Suppressor macrophage (primary cell): ENCODE results near the gene ZSCAN12.

Experiments used
- DNase-seq, 4 experiments: peaks; one replicate each; pipeline ENCODE4 v3.0.0-alpha.2; 2020 to 2022

The ZSCAN12 gene

DNA sequence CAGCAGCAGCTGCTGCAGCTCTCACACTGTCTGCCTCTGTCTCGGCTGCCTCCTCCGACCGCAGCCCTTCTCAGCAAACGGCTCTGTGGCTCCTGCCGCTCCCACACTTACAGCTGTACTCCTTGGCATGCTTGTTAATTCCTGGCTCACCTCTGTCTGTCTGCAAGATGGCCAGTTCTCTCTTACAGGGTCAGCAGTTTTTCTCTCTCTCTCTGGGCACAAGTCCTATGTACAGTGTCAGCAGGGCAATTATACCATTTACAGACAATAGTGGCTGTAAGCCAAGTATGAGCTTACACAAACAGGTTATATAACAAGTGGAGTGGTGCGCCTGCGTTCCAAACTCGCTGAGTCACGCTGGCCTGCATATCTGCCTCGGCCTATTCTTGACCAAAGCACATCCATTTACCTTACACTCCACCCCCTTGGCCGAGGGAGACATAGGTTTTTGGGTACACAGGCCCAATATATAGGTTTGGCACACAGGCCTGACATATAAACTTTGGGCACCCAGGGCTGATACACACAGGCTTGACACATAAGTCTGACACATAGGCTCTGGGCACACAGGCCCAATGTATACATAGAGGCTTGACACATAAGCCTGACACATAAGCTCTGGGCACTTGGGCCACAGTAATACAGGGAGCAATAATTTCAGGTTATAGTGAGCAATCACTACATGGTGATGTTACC is 45.4 kb downstream of the ZSCAN12 start:
- peak in 1 of 4 experiments; percentile 4 for DNase-seq

DNA sequence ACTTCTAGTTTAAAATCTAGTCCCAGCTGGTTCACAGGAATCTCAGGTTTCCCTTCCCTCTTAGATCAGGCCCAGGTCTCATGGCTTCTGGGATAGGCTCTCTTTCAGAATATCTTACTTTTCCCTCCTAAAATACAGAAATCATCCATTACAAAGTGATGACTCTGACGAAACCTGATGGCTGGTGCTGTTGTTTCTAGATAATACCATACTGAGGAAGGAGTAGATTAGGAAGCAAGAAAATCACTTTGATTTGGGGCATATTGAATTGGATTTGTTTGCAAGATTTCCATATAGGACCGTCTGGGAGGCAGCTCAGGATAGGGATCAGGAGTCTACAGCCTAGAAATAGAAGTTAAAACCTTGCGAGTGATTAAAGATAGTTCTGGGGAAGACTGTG is 46.2 kb downstream of the ZSCAN12 start:
- no peak for DNase-seq

- DNase-seq, result no peak
Measured at GRCh38 chr6:28351493-28351925, 48.0 kb downstream of the ZSCAN12 start.

- no peak for DNase-seq
Measured at GRCh38 chr6:28351087-28351486, 48.5 kb downstream of the ZSCAN12 start.

DNA sequence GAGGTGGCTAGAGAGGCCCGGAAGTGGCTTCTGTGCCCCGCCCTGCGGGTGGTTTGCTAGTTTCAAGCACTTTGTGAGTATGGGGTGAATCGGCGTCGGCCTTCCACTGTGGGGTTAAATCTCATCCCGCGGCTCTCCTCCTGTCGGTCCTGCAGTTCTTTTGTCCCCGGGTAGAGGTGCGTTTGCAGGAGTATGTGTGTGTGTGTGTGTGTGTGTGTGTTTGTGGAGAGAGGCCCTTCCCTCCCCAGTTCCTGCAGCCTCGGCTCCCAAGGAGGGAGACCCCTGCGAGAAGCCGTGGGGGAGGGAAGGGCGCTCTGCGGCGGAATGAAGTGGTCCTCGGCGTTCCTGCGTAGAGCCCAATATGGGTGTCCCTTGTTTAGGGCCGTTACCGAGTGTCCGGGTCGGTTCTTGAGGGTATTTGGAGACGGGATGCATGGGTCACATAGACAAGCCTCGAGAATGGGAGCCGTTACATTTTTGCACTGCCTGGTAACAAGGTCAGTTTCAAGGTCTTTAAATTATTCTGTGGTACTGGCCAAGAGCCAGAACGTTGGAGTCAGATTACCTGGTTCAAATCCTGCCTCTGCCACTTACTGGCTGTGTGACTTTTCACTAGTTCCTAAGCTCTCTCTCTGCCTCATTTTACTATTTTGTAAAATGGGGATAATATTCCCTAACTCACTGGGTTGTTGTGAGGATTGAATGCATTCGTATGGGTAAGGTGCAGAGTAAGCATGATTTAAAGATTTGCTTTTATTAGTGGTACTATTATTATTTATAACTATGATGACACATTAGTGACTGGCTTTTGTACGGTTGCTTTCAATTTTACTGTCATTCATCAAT is 49.4 kb downstream of the ZSCAN12 start, which contains the start of gene ZKSCAN3:
Gene ZKSCAN3, plus strand, starts transcription at position 56 of the 846 bp plus-strand sequence. CDS start 9,640 bp downstream, outside the sequence.
- peak; percentile 84 to 92 (median 89) for DNase-seq

DNA sequence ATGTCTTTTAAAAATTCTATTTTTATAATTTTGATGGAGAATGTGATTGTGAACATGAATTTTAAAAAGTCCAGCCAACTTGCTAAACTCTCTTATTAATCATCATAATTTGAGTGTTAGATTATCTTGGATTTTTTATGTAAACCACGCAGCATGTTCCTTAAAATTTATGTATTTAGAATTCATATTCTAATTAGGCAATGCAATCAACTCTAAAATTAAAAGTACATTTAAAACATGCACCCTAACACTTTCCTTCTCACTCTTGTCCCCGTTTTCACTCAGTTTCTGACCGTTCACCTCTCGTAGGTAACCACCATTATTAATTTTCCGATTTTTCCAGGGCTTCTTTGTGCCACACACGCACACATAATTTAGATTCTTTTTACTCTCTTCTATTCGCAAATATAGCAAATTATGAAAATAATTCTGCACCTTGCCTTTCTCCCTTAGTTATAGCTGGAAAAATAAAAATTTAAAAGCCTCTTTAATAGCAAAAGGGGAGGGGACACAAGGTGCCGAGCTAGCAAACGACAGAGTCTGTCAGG is 50.1 kb downstream of the ZSCAN12 start:
- no peak for DNase-seq

GRCh38 chr6:28347119-28347518 is 52.4 kb downstream of the ZSCAN12 start:
- DNase-seq, result no peak

- no peak for DNase-seq
Measured at GRCh38 chr6:28345201-28345600, 54.3 kb downstream of the ZSCAN12 start.

DNA sequence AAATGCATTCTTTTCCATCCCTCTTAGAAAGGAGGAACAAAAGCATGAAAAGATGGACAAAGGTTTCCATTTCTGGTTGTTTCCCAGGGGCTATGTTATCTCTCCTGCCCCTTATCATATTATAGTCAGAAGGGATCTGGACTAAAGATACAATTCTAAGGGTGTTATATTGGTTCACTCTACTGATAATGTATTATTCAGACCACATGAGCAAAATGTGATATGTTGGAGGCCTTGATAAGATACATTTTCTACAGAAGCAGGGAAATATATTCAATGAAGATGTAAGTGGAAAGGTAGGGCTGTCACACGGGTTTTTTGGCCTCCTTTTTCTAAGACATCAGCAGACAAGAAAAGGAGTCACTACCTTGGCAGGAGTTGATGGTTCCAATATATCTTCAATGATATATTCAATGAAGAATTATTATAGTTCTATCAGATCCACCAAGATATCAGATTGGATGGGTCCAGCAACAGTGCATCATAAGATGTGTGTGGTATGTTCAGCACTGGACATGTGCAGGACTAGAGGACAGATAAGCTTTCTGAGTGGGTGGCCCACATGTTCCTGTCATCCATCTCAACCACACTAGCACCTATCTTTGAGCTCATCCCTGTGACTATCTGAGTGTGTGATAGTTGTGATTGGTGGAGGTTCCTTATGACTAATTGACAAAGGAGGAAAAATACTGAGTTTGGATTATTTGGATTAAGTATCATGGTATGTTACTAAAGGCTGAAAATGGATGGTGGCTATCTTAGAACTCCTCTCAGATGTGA is 55.5 kb downstream of the ZSCAN12 start:
- no peak for DNase-seq

DNA sequence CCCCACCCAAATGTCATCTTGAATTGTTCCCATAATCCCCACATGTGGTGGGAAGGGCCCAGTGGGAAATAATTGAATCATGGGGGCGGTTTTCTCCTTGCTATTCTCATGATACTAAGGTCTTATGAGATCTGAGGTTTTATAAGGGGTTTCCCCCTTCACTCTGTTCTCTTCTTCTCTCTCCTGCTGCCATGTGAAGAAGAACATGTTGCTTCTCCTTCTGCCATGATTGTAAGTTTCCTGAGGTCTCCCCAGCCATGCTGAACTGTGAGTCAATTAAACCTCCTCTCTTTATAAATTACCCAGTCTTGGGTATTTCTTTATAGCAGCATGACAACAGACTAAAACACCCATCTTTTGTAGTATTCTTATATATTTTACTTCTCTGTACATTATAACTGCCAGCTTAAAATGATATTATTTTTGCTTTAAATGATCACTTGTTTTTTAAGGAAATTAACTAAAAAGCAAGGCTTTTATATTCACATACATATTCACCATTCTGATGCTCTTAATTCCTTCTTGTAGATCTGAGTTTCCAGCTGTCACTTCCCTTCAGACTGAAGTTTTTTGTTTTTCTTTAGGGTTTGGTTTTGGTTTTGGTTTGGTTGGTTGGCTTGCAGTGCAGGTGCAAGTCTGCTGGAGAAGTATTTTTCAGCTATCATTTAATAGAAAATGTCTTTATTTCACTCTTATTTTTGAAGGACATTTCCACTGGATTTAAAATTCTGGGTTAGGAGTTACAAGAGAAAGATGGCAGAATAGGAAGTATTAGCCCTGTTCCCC is 59.0 kb downstream of the ZSCAN12 start:
- DNase-seq, result no peak

- DNase-seq, result no peak
Measured at GRCh38 chr6:28337121-28337520, 62.4 kb downstream of the ZSCAN12 start.

- DNase-seq, result peak; percentile 60 to 74 (median 68)
Measured at GRCh38 chr6:28336284-28337120, 63.0 kb downstream of the ZSCAN12 start.

DNA sequence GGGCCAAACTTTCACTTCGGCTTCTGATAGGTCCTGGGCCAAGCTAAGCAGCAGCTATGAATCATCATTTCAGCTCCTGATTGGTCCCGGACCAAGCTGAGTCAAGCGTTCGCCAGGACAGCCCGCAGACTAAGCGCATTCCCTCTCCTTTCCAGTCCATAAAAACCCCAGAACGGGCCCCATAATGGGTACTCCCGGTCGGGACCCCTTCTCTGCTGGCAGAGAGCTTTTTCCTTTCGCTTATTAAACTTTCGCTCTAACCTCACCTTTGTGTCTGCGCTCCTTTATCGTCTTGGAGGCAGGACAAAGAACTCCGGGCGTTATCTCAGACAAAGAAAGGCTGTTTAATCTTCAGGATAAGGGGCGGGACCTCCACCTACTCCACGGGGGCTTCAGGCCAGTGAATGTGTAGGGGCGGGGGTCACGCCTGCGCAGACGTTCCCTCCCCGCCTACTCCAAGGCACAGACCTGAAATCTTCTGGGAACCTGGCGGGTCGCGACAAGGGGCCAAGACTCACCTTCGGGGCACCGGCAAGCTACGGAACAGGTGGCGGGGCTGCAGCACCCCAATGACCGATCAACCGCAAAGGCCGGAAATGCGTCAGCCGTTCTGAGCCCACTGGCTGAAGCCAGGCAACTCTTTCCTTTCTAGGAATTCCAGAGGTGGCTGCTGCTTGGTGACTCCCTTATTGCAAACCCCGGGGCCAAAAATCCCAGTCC is 63.8 kb downstream of the ZSCAN12 start, which contains the start of gene ZSCAN31:
Gene ZSCAN31, minus strand, starts transcription at position 585 of the 720 bp plus-strand sequence. CDS start 6,465 bp downstream, outside the sequence.
- peak; percentile 96 to 99 (median 97) for DNase-seq

- DNase-seq, result no peak
Measured at GRCh38 chr6:28335040-28335563, 64.4 kb downstream of the ZSCAN12 start.

DNA sequence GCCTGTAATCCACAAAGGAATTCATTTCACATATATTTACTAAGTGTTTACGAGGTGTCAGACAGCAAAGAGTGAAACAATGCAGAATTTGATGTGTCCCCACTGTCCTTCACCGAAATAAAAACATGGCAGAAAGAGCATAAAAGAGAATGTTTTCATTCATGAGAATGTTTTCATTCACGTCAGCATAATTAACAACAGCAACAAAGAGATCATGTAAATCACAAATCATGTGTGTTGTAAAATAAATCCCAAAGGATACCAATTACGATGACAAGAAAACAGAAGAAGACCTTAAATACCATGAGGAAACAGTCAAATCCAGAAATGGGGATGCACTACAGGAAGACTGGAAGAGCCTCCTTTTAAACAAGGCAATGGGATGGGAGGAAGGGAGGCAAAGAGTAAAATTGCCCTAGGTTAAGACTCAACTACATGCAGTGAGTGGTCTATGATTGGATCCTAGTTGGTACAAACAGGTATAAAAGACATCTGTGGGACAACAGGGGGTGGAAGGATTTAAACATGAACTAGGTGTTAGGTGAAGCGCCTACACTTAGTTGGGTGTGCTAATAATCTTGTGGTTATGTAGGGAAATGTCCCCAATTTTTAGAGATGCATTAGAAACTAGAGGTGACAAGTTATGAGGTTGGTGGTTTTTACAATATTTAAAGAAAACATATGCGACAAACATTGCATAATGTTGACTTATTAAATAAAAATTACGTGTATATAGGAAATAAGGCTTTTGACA is 65.1 kb downstream of the ZSCAN12 start:
- DNase-seq, result no peak

DNA sequence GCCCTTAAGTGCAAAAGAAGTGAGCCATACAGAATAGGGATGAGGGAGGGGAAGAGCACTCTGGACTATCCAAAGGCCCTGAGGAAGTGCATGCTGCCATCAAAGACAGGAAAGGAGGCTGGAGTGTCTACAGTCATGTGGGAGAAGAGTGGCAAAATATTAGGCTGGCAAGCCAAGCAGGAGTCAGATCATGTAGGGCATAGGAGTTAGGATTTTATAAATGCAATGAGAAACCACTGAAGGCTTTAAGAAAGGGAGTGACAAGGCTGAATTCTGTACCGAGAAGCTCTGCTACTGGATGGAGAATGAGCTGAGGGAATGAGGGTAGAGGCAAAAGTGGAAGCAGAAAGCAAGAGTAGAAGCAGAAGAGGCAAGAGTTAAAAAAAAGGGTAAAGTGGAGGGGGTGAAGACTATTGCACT is 65.9 kb downstream of the ZSCAN12 start:
- no peak for DNase-seq

DNA sequence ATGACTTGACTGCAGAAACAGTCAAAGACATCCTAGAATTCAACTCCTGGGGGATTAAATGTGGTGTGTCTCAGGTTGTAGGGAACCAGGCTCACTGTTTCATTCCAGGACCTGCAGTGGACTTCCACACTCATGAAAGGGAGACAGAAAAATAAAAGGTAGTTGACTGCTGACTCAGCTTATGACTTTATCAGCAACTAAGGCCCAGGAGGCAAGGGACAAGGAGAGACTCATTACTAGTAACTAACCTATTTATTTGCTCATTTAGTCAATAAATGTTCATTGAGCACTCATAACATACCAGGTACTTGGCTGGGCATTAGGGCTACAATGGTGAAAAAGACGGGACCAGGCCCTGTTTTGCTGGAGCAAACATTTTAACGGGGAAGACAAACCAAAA is 66.5 kb downstream of the ZSCAN12 start:
- DNase-seq, result no peak

GRCh38 chr6:28330041-28330440 is 69.5 kb downstream of the ZSCAN12 start:
- DNase-seq, result no peak
